NT2/D1 (cell line): Measurements from ENCODE around the gene MMP1.

ENCODE experiments used
- DNase-seq: peaks from one replicate; pipeline ENCODE4 v3.0.0-alpha.2; 2011; ENCODE audit warnings: low read depth, low spot score
- H3K27me3 ChIP-seq: 2 replicates; pipeline ENCODE4 v1.6.0; 2011; ENCODE audit warnings: mild to moderate bottlenecking; ENCODE audit not compliant: insufficient read length, insufficient read depth
- H3K36me3 ChIP-seq: 2 replicates; pipeline ENCODE4 v1.6.1; 2011; ENCODE audit warnings: mild to moderate bottlenecking, low read length, mixed read lengths; ENCODE audit not compliant: insufficient read depth, insufficient read length
- H3K4me1 ChIP-seq: 2 replicates; pipeline ENCODE4 v1.5.1; 2011; ENCODE audit not compliant: insufficient read depth, insufficient read length
- H3K4me3 ChIP-seq: 2 replicates; pipeline ENCODE4 v1.5.1; 2011; ENCODE audit warnings: low read depth; ENCODE audit not compliant: insufficient read length
- H3K9ac ChIP-seq: 2 replicates; pipeline ENCODE4 v1.6.0; 2011; ENCODE audit warnings: low read depth; ENCODE audit not compliant: insufficient read length
- H3K9me3 ChIP-seq: 2 replicates; pipeline ENCODE4 v1.5.1; 2011; ENCODE audit warnings: mild to moderate bottlenecking, low read length; ENCODE audit not compliant: insufficient read depth
- SUZ12 ChIP-seq: IDR thresholded peaks from 2 replicates; pipeline ENCODE4 v1.6.1; 2011; ENCODE audit not compliant: insufficient read length, insufficient read depth; ENCODE audit errors: extremely low read depth
- YY1 ChIP-seq: IDR thresholded peaks from 2 replicates; pipeline ENCODE4 v1.6.1; 2011; ENCODE audit not compliant: insufficient read length, insufficient read depth
- ZNF274 ChIP-seq: IDR thresholded peaks from 2 replicates; pipeline ENCODE4 v1.6.1; 2011; ENCODE audit warnings: mild to moderate bottlenecking, low read depth, low read length

MMP1 gene

GRCh38 chr11:102798012-102798746 is at the start of gene MMP1:
Gene MMP1 (minus strand): TSS chr11:102798160. CDS start chr11:102798092, 68 bp downstream.
- no peaks in the 10 kb centered on the region for H3K36me3 ChIP-seq
- H3K4me3 ChIP-seq = no peak within 1 kb of the TSS
- no peaks in the 10 kb centered on the region for H3K9me3 ChIP-seq
- no peak within 1 kb of the TSS for H3K9ac ChIP-seq
- H3K4me1 ChIP-seq = no peaks in the 10 kb centered on the region
- TF ChIP-seq ZNF274 = no peak
- TF ChIP-seq SUZ12 = no peak
- TF ChIP-seq YY1 = no peak
- DNase-seq = no peak
- H3K27me3 ChIP-seq = no peaks in the 10 kb centered on the region

- TF ChIP-seq YY1 (no peak), SUZ12 (no peak), ZNF274 (no peak)
- Histone ChIP-seq H3K27me3 (no peaks in the 10 kb centered on the region), H3K36me3 (no peaks in the 10 kb centered on the region), H3K4me3 (no peak overlapping the region), H3K9ac (no peak overlapping the region), H3K4me1 (no peaks in the 10 kb centered on the region), H3K9me3 (no peaks in the 10 kb centered on the region)
- no peak for DNase-seq
Measured at GRCh38 chr11:102846292-102846691, 48.3 kb upstream of the MMP1 start.

- H3K9me3 ChIP-seq = no peaks in the 10 kb centered on the region
- no peak for DNase-seq
- no peaks in the 10 kb centered on the region for H3K27me3 ChIP-seq
- H3K4me3 ChIP-seq = no peak within 1 kb of the TSS
- no peak within 1 kb of the TSS for H3K9ac ChIP-seq
- H3K36me3 ChIP-seq = no peaks in the 10 kb centered on the region
- TF ChIP-seq YY1 (no peak), SUZ12 (no peak), ZNF274 (no peak)
- no peaks in the 10 kb centered on the region for H3K4me1 ChIP-seq
Measured at GRCh38 chr11:102843489-102843888, 45.5 kb upstream of the MMP1 start, which contains the start of gene MMP3. Gene MMP3 (minus strand): TSS chr11:102843609. CDS start chr11:102843546, 63 bp downstream.

- TF ChIP-seq SUZ12 (no peak), ZNF274 (no peak), YY1 (no peak)
- Histone ChIP-seq H3K36me3 (no peaks in the 10 kb centered on the region), H3K27me3 (no peaks in the 10 kb centered on the region), H3K4me1 (no peaks in the 10 kb centered on the region), H3K4me3 (no peak overlapping the region), H3K9ac (no peak overlapping the region), H3K9me3 (no peaks in the 10 kb centered on the region)
- no peak for DNase-seq
Measured at GRCh38 chr11:102842930-102843329, 45.0 kb upstream of the MMP1 start.

GRCh38 chr11:102840018-102840417 is 42.1 kb upstream of the MMP1 start:
- H3K4me3 ChIP-seq = no peak overlapping the region

GRCh38 chr11:102837646-102838045 is 39.7 kb upstream of the MMP1 start:
- Histone ChIP-seq H3K9me3 (no peaks in the 10 kb centered on the region), H3K4me3 (no peak overlapping the region), H3K36me3 (no peaks in the 10 kb centered on the region), H3K4me1 (no peaks in the 10 kb centered on the region), H3K27me3 (no peaks in the 10 kb centered on the region), H3K9ac (no peak overlapping the region)
- DNase-seq = no peak
- TF ChIP-seq YY1 (no peak), ZNF274 (no peak), SUZ12 (no peak)

More at GRCh38 chr11:102840018-102840417, 42.1 kb upstream of the MMP1 start:
- no peak for DNase-seq
- Histone ChIP-seq H3K36me3 (no peaks in the 10 kb centered on the region), H3K9me3 (no peaks in the 10 kb centered on the region), H3K4me1 (no peaks in the 10 kb centered on the region), H3K9ac (no peak overlapping the region), H3K27me3 (no peaks in the 10 kb centered on the region)
- no peak for TF ChIP-seq YY1
- TF ChIP-seq ZNF274 = no peak
- no peak for TF ChIP-seq SUZ12

GRCh38 chr11:102837156-102837555 is 39.2 kb upstream of the MMP1 start:
- DNase-seq = no peak
- Histone ChIP-seq H3K4me3 (no peak overlapping the region), H3K9ac (no peak overlapping the region), H3K36me3 (no peaks in the 10 kb centered on the region), H3K4me1 (no peaks in the 10 kb centered on the region), H3K9me3 (no peaks in the 10 kb centered on the region), H3K27me3 (no peaks in the 10 kb centered on the region)
- no peak for TF ChIP-seq ZNF274
- TF ChIP-seq YY1 = no peak
- TF ChIP-seq SUZ12 = no peak
